ENCODE results near the gene CD200R1. TPM values are rescaled to one million over a fixed set of nuclear protein-coding genes. Genes with fewer than 3 reads are reported as not detected.

The CD200R1 gene
- total and polyA plus RNA-seq, 2 experiments from 2014 or later: 0.18 to 0.28 TPM

DNA sequence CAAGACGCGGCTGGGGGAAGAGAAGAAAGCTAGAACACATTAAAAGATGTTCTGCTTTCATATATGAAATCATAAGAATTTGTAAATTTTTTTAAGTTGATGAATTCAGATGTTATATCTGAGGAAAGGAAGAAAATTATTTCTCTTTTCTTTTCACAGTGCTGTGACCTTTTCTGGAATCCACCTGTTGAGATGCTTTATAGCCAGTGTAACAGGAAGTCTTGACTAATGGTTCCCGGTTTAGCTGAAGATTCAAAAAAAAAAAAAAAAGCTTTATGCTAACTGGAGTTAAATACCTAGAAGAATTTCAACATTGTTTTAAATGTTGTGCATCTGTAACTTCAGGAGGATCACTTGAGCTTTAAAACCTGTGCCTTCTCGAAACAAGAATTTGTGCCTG, 25.8 kb upstream of the CD200R1 start:
- Mint-ChIP-seq H3K9me3 (no peaks in the 10 kb centered on the region), H3K27ac (no peak overlapping the region), H3K36me3 (ENCODE audit: low read depth) (peaks cover 52% of the 10 kb centered on the region), H3K27me3 (ENCODE audit: insufficient read depth, low read depth, poor library complexity) (peaks cover 3% of the 10 kb centered on the region), H3K4me1 (peaks cover 11% of the 10 kb centered on the region; the same call in 2 of the 3 replicates), H3K4me3 (no peak overlapping the region)
- Histone ChIP-seq H3F3A (replicated peaks; ENCODE audit: low read depth) (no peaks in the 10 kb centered on the region), H3K4me3 (no peak overlapping the region), H3K27me3 (ENCODE audit: insufficient read depth) (no peaks in the 10 kb centered on the region), H3K4me2 (no peak overlapping the region), H3K36me3 (ENCODE audit: insufficient read depth) (peaks cover 28% of the 10 kb centered on the region; the same call in 1 of the 2 replicates), H2AFZ (no peak overlapping the region), H3K4me1 (ENCODE audit: insufficient read depth) (no peaks in the 10 kb centered on the region), H3K79me2 (replicated peaks; ENCODE audit: insufficient read depth) (peaks cover 7% of the 10 kb centered on the region), H3K27ac (ENCODE audit: low read depth) (no peak overlapping the region), H4K20me1 (replicated peaks; ENCODE audit: insufficient read depth) (no peaks in the 10 kb centered on the region; the same call in 1 of the 2 replicates), H3K9me2 (ENCODE audit: insufficient read depth) (no peaks in the 10 kb centered on the region)
- no peak for TF ChIP-seq POLR2AphosphoS5 (IDR thresholded peaks at IDR 0.05; ENCODE audit: low read depth)
- no peak for TF ChIP-seq REST (IDR thresholded peaks at IDR 0.05; ENCODE audit: unreplicated experiment)
- TF ChIP-seq EZH2 (IDR thresholded peaks at IDR 0.05; ENCODE audit: low read depth, unreplicated experiment): no peak
- no peak for TF ChIP-seq EZH2phosphoT487 (IDR thresholded peaks at IDR 0.05; ENCODE audit: unreplicated experiment)
- TF ChIP-seq, protein P1, sequence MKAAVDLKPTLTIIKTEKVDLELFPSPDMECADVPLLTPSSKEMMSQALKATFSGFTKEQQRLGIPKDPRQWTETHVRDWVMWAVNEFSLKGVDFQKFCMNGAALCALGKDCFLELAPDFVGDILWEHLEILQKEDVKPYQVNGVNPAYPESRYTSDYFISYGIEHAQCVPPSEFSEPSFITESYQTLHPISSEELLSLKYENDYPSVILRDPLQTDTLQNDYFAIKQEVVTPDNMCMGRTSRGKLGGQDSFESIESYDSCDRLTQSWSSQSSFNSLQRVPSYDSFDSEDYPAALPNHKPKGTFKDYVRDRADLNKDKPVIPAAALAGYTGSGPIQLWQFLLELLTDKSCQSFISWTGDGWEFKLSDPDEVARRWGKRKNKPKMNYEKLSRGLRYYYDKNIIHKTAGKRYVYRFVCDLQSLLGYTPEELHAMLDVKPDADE (IDR thresholded peaks at IDR 0.05): no peak
- DNase-seq (ENCODE audit: low spot score) (no peak), ATAC-seq (no peak)

DNA sequence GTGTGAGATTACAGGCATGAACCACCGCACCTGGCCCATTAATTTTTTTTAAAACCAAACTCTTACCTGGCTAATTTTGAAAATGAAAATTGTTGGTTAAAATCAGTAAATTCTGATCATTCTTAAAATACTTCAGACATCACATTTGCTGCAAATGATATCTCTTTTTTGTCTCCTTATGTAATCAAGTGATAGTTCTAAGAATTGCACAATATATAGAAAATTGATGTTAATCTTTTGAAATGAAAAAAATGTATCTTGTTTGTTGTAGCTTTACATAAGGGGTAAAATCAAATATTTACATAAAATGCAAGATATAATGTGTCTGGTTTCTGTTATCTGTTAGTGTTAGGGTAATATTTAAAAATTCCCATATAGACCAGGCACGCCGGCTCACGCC, 20.9 kb upstream of the CD200R1 start:
- H3K4me2 ChIP-seq: no peak overlapping the region
- peaks cover 43% of the 10 kb centered on the region for H3K79me2 ChIP-seq (replicated peaks; ENCODE audit: insufficient read depth)
- H3K4me1 ChIP-seq (ENCODE audit: insufficient read depth): peaks cover 15% of the 10 kb centered on the region
- H3K36me3 ChIP-seq (ENCODE audit: insufficient read depth): peaks cover 8% of the 10 kb centered on the region; the same call in 1 of the 2 replicates
- Mint-ChIP-seq H3K4me1 (peaks cover 18% of the 10 kb centered on the region), H3K27me3 (ENCODE audit: insufficient read depth, low read depth, poor library complexity) (no peaks in the 10 kb centered on the region), H3K9me3 (no peaks in the 10 kb centered on the region), H3K4me3 (no peak overlapping the region), H3K27ac (no peak overlapping the region), H3K36me3 (ENCODE audit: low read depth) (peaks cover 20% of the 10 kb centered on the region)
- no peaks in the 10 kb centered on the region for H4K20me1 ChIP-seq (replicated peaks; ENCODE audit: insufficient read depth)
- H3K4me3 ChIP-seq: no peak overlapping the region
- ATAC-seq (no peak), DNase-seq (ENCODE audit: low spot score) (no peak)
- H3K27ac ChIP-seq (ENCODE audit: low read depth): no peak overlapping the region
- no peaks in the 10 kb centered on the region for H3K27me3 ChIP-seq (ENCODE audit: insufficient read depth)
- no peak overlapping the region for H2AFZ ChIP-seq
- no peaks in the 10 kb centered on the region for H3K9me2 ChIP-seq (ENCODE audit: insufficient read depth)
- H3F3A ChIP-seq (replicated peaks; ENCODE audit: low read depth): no peaks in the 10 kb centered on the region
- TF ChIP-seq, protein P2, sequence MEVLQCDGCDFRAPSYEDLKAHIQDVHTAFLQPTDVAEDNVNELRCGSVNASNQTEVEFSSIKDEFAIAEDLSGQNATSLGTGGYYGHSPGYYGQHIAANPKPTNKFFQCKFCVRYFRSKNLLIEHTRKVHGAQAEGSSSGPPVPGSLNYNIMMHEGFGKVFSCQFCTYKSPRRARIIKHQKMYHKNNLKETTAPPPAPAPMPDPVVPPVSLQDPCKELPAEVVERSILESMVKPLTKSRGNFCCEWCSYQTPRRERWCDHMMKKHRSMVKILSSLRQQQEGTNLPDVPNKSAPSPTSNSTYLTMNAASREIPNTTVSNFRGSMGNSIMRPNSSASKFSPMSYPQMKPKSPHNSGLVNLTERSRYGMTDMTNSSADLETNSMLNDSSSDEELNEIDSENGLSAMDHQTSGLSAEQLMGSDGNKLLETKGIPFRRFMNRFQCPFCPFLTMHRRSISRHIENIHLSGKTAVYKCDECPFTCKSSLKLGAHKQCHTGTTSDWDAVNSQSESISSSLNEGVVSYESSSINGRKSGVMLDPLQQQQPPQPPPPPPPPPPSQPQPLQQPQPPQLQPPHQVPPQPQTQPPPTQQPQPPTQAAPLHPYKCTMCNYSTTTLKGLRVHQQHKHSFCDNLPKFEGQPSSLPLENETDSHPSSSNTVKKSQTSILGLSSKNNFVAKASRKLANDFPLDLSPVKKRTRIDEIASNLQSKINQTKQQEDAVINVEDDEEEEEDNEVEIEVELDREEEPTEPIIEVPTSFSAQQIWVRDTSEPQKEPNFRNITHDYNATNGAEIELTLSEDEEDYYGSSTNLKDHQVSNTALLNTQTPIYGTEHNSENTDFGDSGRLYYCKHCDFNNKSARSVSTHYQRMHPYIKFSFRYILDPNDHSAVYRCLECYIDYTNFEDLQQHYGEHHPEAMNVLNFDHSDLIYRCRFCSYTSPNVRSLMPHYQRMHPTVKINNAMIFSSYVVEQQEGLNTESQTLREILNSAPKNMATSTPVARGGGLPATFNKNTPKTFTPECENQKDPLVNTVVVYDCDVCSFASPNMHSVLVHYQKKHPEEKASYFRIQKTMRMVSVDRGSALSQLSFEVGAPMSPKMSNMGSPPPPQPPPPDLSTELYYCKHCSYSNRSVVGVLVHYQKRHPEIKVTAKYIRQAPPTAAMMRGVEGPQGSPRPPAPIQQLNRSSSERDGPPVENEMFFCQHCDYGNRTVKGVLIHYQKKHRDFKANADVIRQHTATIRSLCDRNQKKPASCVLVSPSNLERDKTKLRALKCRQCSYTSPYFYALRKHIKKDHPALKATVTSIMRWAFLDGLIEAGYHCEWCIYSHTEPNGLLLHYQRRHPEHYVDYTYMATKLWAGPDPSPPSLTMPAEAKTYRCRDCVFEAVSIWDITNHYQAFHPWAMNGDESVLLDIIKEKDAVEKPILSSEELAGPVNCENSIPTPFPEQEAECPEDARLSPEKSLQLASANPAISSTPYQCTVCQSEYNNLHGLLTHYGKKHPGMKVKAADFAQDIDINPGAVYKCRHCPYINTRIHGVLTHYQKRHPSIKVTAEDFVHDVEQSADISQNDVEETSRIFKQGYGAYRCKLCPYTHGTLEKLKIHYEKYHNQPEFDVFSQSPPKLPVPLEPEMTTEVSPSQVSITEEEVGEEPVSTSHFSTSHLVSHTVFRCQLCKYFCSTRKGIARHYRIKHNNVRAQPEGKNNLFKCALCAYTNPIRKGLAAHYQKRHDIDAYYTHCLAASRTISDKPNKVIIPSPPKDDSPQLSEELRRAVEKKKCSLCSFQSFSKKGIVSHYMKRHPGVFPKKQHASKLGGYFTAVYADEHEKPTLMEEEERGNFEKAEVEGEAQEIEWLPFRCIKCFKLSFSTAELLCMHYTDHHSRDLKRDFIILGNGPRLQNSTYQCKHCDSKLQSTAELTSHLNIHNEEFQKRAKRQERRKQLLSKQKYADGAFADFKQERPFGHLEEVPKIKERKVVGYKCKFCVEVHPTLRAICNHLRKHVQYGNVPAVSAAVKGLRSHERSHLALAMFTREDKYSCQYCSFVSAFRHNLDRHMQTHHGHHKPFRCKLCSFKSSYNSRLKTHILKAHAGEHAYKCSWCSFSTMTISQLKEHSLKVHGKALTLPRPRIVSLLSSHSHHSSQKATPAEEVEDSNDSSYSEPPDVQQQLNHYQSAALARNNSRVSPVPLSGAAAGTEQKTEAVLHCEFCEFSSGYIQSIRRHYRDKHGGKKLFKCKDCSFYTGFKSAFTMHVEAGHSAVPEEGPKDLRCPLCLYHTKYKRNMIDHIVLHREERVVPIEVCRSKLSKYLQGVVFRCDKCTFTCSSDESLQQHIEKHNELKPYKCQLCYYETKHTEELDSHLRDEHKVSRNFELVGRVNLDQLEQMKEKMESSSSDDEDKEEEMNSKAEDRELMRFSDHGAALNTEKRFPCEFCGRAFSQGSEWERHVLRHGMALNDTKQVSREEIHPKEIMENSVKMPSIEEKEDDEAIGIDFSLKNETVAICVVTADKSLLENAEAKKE (CRISPR knock-in tag; IDR thresholded peaks at IDR 0.05): no peak
- no peak for TF ChIP-seq NANOG (IDR thresholded peaks at IDR 0.05; ENCODE audit: borderline replicate concordance)
- no peak for TF ChIP-seq POLR2AphosphoS5 (IDR thresholded peaks at IDR 0.05; ENCODE audit: low read depth)
- TF ChIP-seq ZNF331 (CRISPR knock-in tag; IDR thresholded peaks at IDR 0.05; ENCODE audit: low read depth): no peak
- no peak for TF ChIP-seq JUNB (IDR thresholded peaks at IDR 0.05; ENCODE audit: unreplicated experiment)
- TF ChIP-seq STAT1 (IDR thresholded peaks at IDR 0.05; ENCODE audit: unreplicated experiment): no peak
- no peak for TF ChIP-seq CREB1 (CRISPR knock-in tag; IDR thresholded peaks at IDR 0.05; ENCODE audit: low read depth)
- TF ChIP-seq EZH2phosphoT487 (IDR thresholded peaks at IDR 0.05; ENCODE audit: unreplicated experiment): no peak
- TF ChIP-seq EZH2 (IDR thresholded peaks at IDR 0.05; ENCODE audit: low read depth, unreplicated experiment): no peak

Measured in GM23338 (cell line).